Stimulated activated CD4-positive, alpha-beta T cell treated with anti-CD3 and anti-CD28 coated beads, Interleukin-15, amount 100 ng/mL, for 48 hours (primary cell): ENCODE data around the gene CPNE7.

ENCODE experiments used
- DNase-seq, 2 donors: peaks; one replicate each; pipeline ENCODE4 v3.0.0-alpha.2; 2020; ENCODE audit warnings: low read depth in 2 of 2

The CPNE7 gene

GRCh38 chr16:89602952-89603590, 27.5 kb downstream of the CPNE7 start:
- no peak for DNase-seq

- no peak for DNase-seq
Measured at GRCh38 chr16:89604764-89605163, 29.2 kb downstream of the CPNE7 start.

GRCh38 chr16:89605186-89605970, 29.8 kb downstream of the CPNE7 start:
- no peak for DNase-seq

- DNase-seq, result no peak
Measured at GRCh38 chr16:89606006-89606405, 30.4 kb downstream of the CPNE7 start.

- no peak for DNase-seq
Measured at GRCh38 chr16:89607453-89607852, 31.9 kb downstream of the CPNE7 start.

- DNase-seq, result no peak
Measured at GRCh38 chr16:89607937-89608740, 32.6 kb downstream of the CPNE7 start.

- no peak for DNase-seq
Measured at GRCh38 chr16:89610108-89610453, 34.5 kb downstream of the CPNE7 start.

GRCh38 chr16:89612415-89613166, 37.0 kb downstream of the CPNE7 start:
- no peak for DNase-seq

- DNase-seq, result no peak
Measured at GRCh38 chr16:89613231-89613953, 37.8 kb downstream of the CPNE7 start, which contains the start of gene DPEP1. Gene DPEP1, plus strand, starts transcription at chr16:89613642. Its CDS starts 16,769 bp downstream, at chr16:89630411.

GRCh38 chr16:89613954-89614459, 38.4 kb downstream of the CPNE7 start:
- DNase-seq, result no peak

GRCh38 chr16:89615176-89615575, 39.6 kb downstream of the CPNE7 start:
- no peak for DNase-seq

- DNase-seq, result peak in 1 of 2 donors; percentile 28
Measured at GRCh38 chr16:89615596-89616090, 40.1 kb downstream of the CPNE7 start.

- no peak for DNase-seq
Measured at GRCh38 chr16:89616623-89617022, 41.1 kb downstream of the CPNE7 start.

GRCh38 chr16:89617036-89617435, 41.5 kb downstream of the CPNE7 start:
- no peak for DNase-seq

GRCh38 chr16:89618109-89618998, 42.8 kb downstream of the CPNE7 start:
- DNase-seq, result no peak

GRCh38 chr16:89619840-89620239, 44.3 kb downstream of the CPNE7 start:
- DNase-seq, result no peak

GRCh38 chr16:89620406-89620841, 44.9 kb downstream of the CPNE7 start:
- DNase-seq, result no peak

- no peak for DNase-seq
Measured at GRCh38 chr16:89621136-89621697, 45.7 kb downstream of the CPNE7 start.

- DNase-seq, result no peak
Measured at GRCh38 chr16:89621698-89622409, 46.3 kb downstream of the CPNE7 start.
